K562 (cell line): Measurements from ENCODE around the gene SLC25A26.

Experiments
- CBFB ChIP-seq: sonication (generic); formaldehyde crosslinking; IDR thresholded peaks from 2 replicates; pipeline ENCODE4 v1.4.0; 2020; ENCODE audit warnings: mild to moderate bottlenecking, missing genetic modification reagents
- EP300 ChIP-seq: IDR thresholded peaks from 2 replicates; pipeline ENCODE4 v1.6.1; 2012; ENCODE audit warnings: low read length, improper control_type of control experiment
- MAFG ChIP-seq: fragments of 450-650 bp; conservative IDR thresholded peaks from 2 replicates; pipeline ENCODE4 v1.6.1; 2016; ENCODE audit warnings: missing genetic modification characterization, missing compliant biosample characterization
- NRF1 ChIP-seq, 2 experiments: fragments of 450-650 bp; IDR thresholded peaks in 1 of 2; conservative IDR thresholded peaks in 1 of 2; 2 replicates each; pipeline ENCODE4 v1.6.1; 2014; ENCODE audit warnings: mild to moderate bottlenecking in 2 of 2
- PHF21A ChIP-seq: fragments of 450-650 bp; IDR thresholded peaks from 2 replicates; pipeline ENCODE4 v1.6.1; 2017; ENCODE audit warnings: low read depth, borderline replicate concordance
- ZNF239 ChIP-seq: fragments of 250-450 bp; sonication (Bioruptor Pico); IDR thresholded peaks from 2 replicates; pipeline ENCODE4 v1.4.0; 2020; ENCODE audit warnings: mild to moderate bottlenecking
- TF ChIP-seq, protein P1 (sequence below): sonication (generic); formaldehyde crosslinking; IDR thresholded peaks from 2 replicates; pipeline ENCODE4 v1.9.0; 2022; ENCODE audit warnings: mild to moderate bottlenecking, missing genetic modification reagents
- TF ChIP-seq, protein P2 (sequence below), 3 experiments: IDR thresholded peaks in 2 of 3; conservative IDR thresholded peaks in 1 of 3; 2 replicates each; pipeline ENCODE4 v1.5.1; 2011 to 2012; ENCODE audit warnings: low read length in 3 of 3, mild to moderate bottlenecking in 3 of 3, control low read depth in 2 of 3, improper control_type of control experiment in 1 of 3, inconsistent platforms in 1 of 3, low read depth in 1 of 3, mixed read lengths in 1 of 3, moderate library complexity in 1 of 3; ENCODE audit not compliant: insufficient read depth in 2 of 3
- TF ChIP-seq, protein P3 (sequence below), 2 experiments: fragments of 450-650 bp; IDR thresholded peaks; 2 replicates each; pipeline ENCODE4 v1.6.1; 2016; ENCODE audit warnings: mild to moderate bottlenecking in 2 of 2, borderline replicate concordance in 1 of 2, low read depth in 1 of 2, moderate library complexity in 1 of 2
- TF ChIP-seq, protein P4 (sequence below): sonication (generic); formaldehyde crosslinking; IDR thresholded peaks from 2 replicates; pipeline ENCODE4 v1.8.1; 2023; ENCODE audit warnings: mild to moderate bottlenecking, missing genetic modification reagents, moderate library complexity

DNA sequence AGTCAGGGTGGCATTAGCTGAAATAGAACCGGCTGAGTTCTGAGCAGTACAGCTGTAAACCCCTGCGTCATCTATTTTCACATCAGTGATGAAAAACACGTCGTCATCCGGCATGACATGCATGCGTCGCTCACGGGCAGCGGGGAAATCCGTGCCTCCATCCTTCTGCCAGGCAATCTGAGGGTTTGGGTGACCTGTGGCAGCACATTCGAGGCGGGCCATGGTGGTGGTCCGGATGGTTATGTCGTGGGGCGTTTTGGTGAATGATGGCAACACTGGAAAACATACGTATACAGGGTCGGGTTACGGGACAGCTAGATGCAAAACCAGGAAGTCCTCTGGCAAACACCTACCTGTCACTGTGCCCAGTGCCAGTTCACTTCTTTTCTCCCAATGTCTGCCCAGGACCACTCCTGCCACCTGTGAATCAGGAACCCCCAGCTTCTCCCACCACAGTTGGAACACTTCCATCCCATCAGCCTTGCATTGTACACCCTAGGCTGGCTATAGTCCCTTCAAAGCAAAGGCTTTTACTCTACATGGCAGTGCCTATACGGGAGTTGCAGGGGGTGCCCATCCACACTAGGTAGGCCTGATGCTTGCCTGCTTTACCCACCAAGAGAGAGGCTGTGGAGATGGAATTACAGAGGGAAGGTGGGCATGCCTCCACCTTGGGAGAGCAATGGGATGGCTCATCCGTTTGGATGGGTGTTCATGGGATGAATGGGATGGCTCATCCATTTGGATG, 163.4 kb downstream of the SLC25A26 start:
- TF ChIP-seq, protein P1, sequence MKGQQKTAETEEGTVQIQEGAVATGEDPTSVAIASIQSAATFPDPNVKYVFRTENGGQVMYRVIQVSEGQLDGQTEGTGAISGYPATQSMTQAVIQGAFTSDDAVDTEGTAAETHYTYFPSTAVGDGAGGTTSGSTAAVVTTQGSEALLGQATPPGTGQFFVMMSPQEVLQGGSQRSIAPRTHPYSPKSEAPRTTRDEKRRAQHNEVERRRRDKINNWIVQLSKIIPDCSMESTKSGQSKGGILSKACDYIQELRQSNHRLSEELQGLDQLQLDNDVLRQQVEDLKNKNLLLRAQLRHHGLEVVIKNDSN: no peak
- TF ChIP-seq, protein P2, sequence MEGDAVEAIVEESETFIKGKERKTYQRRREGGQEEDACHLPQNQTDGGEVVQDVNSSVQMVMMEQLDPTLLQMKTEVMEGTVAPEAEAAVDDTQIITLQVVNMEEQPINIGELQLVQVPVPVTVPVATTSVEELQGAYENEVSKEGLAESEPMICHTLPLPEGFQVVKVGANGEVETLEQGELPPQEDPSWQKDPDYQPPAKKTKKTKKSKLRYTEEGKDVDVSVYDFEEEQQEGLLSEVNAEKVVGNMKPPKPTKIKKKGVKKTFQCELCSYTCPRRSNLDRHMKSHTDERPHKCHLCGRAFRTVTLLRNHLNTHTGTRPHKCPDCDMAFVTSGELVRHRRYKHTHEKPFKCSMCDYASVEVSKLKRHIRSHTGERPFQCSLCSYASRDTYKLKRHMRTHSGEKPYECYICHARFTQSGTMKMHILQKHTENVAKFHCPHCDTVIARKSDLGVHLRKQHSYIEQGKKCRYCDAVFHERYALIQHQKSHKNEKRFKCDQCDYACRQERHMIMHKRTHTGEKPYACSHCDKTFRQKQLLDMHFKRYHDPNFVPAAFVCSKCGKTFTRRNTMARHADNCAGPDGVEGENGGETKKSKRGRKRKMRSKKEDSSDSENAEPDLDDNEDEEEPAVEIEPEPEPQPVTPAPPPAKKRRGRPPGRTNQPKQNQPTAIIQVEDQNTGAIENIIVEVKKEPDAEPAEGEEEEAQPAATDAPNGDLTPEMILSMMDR (IDR thresholded peaks at IDR 0.05 in 2 of 3, conservative IDR thresholded peaks at IDR 0.05 in 1 of 3; ENCODE audit: insufficient read depth in 2 of 3, low read depth in 1 of 3, low read length in 3 of 3): no peak
- TF ChIP-seq, protein P3, sequence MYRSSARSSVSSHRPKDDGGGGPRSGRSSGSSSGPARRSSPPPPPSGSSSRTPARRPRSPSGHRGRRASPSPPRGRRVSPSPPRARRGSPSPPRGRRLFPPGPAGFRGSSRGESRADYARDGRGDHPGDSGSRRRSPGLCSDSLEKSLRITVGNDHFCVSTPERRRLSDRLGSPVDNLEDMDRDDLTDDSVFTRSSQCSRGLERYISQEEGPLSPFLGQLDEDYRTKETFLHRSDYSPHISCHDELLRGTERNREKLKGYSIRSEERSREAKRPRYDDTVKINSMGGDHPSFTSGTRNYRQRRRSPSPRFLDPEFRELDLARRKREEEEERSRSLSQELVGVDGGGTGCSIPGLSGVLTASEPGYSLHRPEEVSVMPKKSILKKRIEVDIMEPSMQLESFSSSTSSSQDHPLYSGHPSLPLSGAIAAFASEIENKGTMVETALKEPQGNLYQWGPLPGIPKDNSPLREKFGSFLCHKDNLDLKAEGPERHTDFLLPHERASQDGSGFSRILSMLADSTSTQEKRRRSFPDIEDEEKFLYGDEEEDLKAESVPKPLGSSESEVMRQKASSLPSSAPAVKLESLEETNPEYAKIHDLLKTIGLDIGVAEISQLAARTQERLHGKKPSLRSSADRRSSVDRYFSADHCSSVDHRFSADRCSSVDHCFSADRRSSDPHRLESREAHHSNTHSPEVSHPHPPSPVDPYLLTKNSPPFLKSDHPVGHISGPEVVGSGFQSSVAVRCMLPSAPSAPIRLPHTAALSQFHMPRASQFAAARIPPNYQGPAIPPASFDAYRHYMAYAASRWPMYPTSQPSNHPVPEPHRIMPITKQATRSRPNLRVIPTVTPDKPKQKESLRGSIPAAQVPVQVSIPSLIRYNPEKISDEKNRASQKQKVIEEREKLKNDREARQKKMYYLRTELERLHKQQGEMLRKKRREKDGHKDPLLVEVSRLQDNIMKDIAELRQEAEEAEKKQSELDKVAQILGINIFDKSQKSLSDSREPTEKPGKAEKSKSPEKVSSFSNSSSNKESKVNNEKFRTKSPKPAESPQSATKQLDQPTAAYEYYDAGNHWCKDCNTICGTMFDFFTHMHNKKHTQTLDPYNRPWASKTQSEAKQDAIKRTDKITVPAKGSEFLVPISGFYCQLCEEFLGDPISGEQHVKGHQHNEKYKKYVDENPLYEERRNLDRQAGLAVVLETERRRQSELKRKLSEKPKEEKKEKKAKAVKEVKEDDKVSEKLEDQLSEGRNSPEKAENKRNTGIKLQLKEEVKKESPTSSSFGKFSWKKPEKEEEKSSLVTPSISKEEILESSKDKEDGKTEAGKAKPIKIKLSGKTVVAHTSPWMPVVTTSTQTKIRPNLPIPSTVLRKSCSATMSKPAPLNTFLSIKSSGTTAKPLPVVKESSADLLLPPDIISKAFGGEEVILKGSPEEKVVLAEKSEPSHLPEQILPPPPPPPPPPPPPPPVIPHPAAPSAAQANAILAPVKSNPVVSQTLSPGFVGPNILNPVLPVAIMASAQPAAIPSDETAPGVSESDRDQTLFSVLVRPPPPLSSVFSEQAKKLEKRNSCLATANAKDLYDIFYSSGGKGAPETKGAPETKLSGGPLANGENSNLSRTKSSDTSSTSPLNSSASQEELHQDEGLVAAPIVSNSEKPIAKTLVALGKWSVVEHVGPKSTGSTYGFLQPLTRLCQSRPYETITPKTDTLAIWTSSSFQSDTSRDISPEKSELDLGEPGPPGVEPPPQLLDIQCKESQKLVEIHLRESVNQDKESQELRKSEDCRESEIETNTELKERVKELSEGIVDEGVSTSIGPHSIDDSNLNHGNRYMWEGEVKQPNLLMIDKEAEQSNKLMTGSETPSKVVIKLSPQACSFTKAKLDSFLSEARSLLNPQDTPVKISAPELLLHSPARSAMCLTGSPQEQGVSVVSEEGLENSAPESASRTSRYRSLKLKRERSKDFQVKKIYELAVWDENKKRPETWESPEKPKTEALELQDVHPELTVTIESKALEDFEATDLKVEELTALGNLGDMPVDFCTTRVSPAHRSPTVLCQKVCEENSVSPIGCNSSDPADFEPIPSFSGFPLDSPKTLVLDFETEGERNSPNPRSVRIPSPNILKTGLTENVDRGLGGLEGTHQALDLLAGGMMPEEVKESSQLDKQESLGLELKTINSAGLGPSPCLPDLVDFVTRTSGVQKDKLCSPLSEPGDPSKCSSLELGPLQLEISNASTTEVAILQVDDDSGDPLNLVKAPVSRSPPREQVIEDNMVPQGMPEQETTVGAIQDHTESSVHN (IDR thresholded peaks at IDR 0.05; ENCODE audit: borderline replicate concordance in 1 of 2, low read depth in 1 of 2): no peak
- TF ChIP-seq ZNF239 (CRISPR knock-in tag) (no peak), PHF21A (no peak), MAFG (tag) (no peak), NRF1 (conservative IDR thresholded peaks at IDR 0.05 in 1 of 2, IDR thresholded peaks at IDR 0.05 in 1 of 2) (no peak), CBFB (CRISPR knock-in tag) (no peak), EP300 (no peak)
- TF ChIP-seq, protein P4, sequence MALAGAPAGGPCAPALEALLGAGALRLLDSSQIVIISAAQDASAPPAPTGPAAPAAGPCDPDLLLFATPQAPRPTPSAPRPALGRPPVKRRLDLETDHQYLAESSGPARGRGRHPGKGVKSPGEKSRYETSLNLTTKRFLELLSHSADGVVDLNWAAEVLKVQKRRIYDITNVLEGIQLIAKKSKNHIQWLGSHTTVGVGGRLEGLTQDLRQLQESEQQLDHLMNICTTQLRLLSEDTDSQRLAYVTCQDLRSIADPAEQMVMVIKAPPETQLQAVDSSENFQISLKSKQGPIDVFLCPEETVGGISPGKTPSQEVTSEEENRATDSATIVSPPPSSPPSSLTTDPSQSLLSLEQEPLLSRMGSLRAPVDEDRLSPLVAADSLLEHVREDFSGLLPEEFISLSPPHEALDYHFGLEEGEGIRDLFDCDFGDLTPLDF (CRISPR knock-in tag): no peak
